Measurements from ENCODE around the gene CHRFAM7A.
"Not testable (repeated sequence)": the region's sequence is repeated elsewhere in the genome, so short reads cannot be mapped to it uniquely, and the experiment has no call there.

Gene CHRFAM7A

DNA sequence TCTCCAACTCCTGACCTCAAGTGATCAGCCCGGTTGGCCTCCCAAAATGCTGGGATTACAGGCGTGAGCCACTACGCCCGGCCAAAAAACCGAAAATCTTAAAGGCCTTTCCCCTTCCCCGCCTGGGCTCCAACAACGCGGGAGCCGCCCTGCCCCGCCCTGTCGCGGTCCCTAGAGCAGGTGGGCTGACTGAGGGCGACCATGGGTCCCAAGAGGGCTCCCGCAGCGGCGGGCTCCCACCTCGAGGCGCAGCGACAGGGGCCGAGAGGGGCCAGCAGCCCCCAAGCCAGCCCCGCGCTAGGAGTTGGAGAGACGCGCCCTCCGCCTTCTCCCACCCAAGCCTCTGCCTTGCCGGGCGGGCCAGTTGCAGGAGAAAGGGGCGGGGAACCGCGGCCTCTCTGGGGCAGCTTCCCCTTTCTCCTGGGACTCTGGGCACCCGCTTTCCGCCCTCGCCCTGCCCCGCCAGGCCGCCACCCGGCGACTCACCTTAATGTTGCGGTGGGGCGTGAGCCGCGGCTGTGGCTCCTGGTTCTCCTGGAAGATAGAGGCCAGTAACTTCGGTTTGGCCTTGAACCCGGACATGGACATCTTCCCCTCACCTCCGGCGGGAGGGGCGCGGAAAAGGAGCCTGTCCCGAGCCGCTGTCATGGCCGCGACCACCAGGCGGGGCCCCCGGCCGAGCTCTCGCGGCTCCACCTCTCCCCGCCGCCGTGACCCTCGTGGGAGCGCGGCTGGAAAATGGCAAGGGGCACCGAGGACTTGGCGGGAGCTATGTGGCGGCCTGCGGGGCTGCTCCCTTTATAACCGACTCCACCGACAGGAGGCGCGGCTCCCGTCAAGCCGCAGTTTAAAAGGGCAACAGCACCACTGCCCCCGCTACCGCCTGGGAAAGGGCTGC is at the start of gene CHRFAM7A:
Gene CHRFAM7A, minus strand, starts transcription at position 775 of the 898 bp plus-strand sequence. CDS start 10,189 bp downstream, outside the sequence.
- DNase-seq, result not testable (repeated sequence)

DNA sequence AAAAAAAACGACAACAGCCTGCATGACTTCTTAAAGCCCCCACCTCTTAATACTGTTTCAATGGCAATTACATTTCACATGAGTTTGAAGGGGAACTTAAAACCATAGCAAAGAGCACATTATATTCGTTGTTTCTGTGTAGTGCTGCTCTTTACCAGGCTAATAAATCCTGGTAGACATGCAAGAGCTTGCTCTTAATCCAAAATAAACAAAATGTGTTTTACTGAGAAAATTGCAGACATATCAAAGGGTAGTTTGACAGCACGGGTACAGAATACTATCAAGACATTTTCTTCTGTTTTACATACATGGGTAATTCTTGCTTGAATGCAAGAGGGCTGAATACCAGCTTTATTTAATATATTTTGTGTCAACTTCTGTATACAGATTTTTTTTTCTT is 45.0 kb upstream of the CHRFAM7A start:
- not testable (repeated sequence) for DNase-seq

DNA sequence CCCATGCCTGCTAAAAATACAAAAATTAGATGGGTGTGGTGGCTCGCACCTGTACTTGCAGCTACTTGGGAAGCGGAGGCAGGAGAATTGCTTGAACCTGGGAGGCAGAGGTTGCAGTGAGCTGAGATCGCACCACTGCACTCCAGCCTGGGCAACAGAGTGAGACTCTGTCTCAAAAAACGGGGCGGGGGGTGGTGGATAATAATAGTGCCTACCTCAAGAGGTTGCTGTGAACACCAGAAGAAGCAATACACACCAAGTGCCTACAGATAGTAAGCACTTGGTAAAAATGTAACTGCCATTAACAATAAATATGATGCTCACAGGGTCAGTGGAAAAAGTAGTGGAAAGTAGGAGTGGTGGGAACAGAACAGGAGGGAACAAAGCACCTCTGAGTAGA is 42.5 kb upstream of the CHRFAM7A start:
- not testable (repeated sequence) for DNase-seq

DNA sequence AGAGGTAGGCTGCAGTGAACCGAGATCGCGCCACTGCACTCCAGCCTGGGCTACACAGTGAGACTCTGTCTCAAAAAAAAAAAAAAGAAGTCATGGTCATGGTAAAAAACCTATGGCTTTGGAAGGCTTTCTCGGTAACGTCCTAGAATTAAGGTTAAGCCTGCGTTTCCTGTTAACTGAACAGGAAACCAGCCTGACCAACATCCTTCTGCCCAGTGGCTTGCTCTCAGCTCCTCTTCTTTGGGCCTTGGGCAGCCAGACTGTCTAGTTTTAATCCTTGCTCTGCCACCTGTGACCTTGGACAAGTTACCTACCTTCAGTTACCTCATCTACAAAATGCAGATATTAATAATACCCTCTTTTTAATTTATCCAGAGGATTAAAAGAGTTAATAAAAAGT is 27.4 kb upstream of the CHRFAM7A start:
- DNase-seq, result not testable (repeated sequence)

DNA sequence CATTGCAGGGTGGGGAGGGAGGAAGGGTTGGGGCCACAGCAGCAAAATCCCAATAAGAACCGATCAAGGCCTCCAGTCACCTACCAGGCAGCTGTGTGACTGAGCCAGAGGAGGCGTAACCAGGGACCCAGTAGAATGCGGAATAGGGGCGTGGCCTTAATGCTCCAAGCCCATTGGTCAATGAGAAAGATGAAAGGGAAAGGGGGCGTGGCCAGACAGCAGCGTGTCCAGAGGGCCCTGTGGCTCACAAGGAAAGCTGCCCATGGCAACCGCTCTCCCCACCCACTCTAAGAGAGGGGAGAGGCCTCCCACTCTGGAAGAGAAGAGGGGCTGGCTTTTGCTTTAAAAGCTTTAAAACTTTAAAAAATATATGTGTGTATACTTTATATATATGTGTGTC is 20.8 kb upstream of the CHRFAM7A start, which contains the start of gene GOLGA8R:
Gene GOLGA8R, minus strand, starts transcription at position 101 of the 400 bp plus-strand sequence. Its CDS starts 98 bp downstream, at position 3.
- DNase-seq, result not testable (repeated sequence)

DNA sequence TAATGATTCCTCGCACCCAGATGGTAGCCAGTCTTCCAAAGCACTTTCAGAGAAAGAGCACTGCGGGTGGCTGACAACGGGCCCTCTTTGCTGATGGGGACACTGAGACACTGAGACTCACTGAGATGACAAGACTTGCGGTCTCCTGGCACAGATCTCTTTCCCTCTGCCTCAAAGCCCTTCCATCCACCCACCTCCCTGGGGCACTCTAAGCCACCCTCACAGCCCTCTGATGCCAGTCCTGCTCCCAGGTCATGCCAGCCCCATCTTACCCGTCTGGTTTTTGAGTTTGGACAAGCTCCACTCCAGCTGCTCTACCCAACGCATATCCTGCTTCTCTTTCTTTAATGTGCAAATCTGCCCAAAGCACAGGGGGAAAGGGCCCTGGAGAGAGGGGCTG is 14.3 kb upstream of the CHRFAM7A start:
- not testable (repeated sequence) for DNase-seq

DNA sequence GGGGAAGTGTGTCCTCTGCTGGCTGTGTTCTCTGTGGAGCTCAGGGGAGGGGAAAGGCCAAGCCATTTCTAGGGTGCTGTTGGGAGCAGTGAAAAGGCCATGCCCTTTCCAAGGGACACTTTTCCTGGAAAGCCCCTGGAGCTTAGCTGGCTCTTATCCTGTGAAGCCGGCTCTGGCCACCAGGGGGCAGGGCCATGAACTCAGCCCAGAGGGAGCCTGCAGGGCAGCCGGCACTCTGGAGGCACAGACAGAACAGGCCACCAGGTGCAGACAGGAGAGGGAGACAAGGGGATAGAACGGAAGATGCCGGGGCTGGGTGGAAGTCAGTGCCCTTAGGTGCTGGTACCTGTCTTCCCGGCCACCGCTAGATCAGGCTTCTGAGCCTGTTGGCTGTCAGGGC is 5.6 kb upstream of the CHRFAM7A start:
- peak; percentile 19 to 65 for DNase-seq

DNA sequence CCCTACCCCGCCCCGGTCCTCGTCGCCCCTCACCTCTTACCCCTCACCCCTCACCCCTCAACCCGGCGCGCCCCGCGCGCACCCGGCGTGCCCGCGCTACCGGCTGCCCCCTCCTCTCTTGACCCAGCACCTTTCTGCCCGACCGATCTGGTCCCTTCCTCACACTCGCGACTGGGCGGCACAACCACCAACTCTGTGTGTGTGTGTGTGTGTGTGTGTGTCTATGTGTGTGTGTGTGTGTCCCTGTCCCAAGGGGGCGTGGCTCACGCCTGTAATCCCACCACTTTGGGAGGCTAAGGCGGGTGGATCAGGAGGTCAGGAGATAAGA is 288 bp upstream of the CHRFAM7A start:
- DNase-seq, result not testable (repeated sequence)

DNA sequence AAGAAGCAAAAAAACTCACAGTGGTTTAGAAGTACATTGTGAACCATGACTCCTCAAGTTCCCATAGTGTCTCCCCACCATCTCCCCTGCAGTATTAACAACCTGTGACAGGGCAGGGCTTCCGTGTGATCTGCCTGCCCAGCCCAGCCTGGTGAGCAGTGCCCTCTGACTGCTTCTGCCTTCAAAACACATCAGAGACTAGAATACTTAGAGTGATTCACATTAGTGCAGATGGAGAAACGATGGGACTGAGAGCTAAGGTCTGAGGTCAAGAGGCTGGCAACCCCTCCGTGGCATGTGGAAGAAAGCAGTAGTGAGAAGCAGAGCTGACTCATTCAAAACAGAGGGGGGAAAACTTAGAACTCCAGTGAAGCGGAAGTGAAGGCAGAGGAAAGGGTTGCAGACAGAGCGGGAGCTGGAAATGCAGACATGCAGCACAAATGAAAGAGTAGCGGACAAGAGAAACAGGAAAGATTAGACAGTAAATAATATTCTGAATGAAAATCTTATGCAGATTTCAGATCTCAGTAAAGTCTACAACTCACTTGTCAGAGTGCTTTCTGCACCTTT is 6.9 kb downstream of the CHRFAM7A start:
- DNase-seq, result not testable (repeated sequence)

DNA sequence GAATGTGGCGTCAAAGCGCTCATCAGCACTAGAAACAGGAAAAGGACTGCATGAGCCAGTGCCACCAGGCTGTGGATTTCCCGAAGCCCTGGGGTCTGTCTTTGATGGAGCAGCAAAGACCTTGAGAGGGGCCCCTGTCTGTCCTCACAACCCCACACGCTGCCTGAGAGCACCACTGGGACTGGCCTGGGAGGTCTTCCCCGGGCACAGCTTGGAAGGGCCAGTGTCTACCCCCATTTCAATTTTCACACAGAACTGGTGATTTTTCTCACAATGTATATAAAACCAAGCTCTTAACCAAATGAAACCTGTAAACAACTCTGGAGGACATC is 16.3 kb downstream of the CHRFAM7A start:
- DNase-seq, result not testable (repeated sequence)

DNA sequence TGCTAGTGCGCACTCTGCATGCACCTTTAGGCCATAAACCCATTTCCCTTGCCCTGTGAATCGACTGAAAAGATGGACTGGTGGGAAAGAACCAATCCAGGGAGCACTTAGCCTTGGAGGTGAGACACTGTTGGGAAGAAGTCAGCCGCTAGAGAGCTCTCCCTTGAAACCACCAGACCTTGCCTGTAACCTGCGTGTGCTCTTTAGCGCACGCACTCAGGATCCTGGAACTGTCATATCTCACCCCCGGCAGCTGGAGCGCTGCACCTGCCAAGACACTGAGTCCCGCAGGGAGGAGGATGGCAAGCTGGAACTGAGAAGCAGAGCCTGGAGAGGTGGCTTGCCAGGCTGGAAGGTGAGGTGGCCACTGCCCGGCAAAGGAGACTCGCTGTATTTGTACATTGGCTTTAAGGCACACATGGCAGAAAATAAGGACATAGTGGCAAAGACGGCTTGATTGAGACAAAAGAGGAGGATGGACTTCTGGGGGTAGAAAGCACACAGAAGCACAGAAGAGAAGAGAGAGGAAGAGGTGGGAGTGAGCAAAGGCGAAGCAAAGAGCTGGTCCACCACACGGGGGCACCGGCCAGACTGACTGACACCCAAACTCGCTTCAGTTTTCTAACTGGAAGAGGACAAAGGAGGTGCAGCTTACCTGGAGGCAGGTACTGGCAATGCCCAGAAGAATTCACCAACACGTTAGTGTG is 16.8 kb downstream of the CHRFAM7A start:
- DNase-seq, result not testable (repeated sequence)

DNA sequence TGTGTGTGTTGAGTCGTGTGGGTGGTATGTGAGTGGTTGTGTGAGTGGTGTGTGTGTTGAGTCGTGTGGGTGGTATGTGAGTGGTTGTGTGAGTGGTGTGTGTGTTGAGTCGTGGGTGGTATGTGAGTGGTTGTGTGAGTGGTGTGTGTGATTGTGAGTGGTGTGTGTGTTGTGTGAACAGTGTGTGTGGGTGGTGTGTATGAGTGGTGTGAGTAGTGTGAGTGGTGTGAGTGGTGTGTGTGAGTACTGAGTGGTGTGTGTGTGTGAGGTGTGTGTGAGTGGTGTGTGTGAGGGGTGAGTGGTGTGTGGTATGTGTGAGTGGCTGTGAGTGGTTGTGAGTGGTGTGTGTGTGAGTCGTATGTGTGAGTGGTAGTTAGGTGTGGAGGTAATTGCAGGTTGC is 17.5 kb downstream of the CHRFAM7A start:
- not testable (repeated sequence) for DNase-seq

DNA sequence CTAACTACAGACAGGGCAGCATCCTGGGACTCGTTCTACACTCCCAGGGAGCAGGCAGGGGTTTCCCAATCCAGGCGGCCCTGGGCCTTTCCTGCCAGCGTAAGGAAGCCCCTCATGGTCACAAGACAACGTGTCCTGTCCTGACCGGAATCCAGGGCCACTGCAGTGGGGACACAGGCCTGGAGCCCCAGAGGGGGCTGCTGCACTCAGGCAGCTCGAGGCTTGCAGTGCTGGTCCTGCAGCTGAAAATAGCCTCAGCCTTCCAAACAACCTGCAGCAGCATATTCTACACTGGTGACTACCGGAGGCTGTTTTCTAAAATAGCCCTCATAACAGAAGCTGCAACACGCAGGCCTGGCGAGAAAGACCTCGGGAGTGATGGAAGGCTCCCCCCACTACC is 18.5 kb downstream of the CHRFAM7A start:
- DNase-seq, result not testable (repeated sequence)

DNA sequence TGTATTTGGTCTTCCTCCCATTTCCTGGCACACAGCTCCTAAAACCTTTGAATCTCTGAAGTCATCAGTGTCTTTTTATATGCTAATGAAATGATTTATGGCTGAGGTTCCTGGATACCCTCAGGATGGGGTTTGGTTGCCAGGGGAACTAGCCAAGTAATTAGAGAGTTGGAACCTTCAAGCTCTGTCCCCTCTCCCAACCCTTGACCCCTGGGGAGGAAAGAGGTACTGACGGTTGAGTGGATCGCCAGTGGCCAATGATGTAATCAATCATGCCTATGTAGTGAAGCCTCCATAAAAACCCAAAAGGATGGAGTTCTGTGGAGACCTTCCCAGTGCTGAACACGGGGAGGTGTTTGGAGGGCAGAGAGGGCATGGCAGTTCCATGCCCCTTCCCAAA is 25.1 kb downstream of the CHRFAM7A start:
- not testable (repeated sequence) for DNase-seq

DNA sequence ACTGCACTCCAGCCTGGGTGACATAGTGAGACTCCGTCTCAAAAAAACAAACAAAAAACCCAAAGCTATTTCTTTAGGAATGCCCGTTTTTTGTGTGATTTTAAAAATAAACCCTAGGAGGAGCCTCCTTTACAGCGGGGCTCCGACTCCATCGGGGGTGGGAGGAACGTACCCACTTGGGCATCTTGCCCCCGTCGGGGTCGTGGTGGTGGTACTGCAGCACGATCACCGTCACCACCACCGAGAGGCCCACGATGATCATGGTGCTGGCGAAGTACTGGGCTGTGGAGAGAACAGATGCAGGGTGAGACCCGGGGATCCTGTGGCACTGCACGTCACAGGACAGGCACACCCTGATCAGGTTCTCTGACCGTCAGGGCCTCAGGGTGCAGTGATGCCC is 26.1 kb downstream of the CHRFAM7A start:
- not testable (repeated sequence) for DNase-seq

DNA sequence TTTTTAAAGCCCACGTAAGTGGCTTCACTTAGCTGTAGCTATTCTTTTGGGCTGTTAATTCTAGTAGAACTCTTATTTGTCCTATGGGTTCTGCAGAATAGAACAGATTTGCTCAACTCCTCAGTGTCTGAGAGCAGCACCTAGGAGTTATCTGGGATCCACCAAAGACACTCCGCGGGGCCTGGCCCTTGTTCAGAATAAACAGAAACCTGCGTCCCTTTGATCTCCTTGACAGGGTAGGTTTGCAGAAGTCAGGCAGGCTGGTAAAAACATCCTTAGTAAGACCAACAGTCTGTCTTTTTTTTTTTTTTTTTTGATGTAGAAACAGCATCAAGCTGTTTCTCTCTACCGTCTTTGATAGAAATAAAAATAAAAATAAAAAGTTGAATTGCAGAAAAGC is 31.9 kb downstream of the CHRFAM7A start:
- not testable (repeated sequence) for DNase-seq

DNA sequence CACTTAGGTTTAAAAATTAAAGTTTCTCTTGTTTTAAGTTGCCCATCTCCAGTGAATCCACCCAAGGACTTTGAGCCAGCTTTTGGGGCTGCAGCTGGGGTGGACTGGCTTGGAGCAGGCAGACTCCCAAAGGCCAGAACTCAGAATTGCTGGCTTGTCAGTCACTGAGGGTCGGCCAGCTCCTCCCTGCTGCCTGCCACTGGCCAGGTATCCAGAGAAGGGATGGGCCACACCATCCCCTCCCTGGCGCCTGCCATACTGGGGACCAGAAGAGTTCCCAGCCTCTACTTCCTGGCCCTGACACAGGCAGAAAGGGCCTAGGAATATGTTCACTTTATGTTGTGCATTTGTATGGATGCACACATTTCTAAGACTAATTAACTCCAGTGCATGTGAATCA is 32.4 kb downstream of the CHRFAM7A start:
- not testable (repeated sequence) for DNase-seq

DNA sequence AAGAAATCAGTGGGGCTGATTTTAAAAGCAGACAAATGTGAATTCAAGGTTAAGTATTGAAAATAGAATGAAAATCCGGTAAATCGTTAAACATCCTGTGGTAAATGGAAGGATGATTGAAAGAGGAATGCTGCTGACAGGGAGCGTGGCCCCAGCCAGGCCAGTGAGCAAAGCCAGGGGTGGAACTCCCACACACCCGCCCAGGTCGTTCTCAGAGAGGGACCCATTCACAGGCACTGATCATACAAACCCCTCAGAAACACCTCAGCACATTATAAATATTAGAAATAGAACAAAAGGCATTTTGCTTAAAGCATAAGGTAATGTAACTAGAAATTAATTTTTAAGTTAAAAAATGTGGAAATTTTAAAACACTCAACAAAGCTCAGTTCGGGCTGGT is 38.3 kb downstream of the CHRFAM7A start:
- DNase-seq, result not testable (repeated sequence)

DNA sequence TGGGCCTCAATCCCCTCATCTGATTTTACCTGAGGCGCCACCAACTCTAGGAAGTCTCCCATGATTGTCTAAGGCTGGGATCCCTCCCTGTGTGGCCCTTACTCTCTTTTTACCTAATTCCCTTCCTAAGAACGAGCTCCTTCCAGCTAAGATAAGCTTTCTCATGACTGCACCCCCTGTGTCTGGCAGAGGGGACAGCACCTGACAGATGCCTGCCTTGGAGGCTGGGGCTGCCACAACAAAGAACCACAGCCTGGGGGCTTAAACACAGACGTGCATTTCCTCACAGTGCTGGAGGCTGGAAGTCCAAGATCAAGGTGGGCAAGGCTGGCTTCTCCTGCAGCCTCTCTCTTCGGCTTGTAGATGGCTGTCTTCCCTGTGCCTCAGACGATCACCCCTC is 43.5 kb downstream of the CHRFAM7A start:
- not testable (repeated sequence) for DNase-seq

DNA sequence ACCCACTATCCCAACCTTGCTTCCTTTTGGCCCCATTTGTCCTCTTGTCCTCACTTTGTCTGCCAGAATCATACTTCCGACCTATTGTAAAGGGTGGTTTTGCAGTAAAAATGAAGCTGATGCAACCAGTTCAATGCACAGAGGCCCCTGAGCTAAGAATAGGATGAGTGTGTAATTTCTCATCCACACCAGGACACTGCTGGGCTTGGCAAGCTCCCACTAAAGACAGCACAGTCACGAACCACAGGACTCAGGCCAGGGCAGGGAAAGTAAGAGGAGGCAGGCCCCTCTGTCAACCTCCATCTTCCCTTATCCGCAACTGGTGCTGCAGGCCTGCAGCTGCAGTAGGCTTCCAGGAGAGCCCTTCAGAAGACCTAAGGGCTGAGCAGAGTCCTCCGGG is 56.8 kb downstream of the CHRFAM7A start:
- not testable (repeated sequence) for DNase-seq

DNA sequence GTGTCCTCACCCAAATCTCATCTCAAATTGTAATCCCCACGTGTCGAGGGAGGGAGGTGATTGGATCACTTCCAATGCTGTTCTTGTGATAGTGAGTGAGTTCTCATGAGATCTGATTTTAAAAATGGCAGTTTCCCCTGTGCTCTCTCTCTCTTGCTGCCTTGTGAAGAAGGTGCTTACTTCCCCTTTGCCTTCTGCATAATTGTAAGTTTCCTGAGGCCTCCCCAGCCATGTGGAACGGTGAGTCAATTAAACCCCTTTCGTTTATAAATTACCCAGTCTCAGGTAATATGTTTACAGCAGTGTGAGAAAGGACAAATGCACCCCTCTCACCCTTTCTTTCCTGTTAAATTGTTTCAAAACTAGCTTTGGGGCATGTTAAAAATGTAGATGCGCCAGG is 59.2 kb downstream of the CHRFAM7A start:
- DNase-seq, result not testable (repeated sequence)

DNA sequence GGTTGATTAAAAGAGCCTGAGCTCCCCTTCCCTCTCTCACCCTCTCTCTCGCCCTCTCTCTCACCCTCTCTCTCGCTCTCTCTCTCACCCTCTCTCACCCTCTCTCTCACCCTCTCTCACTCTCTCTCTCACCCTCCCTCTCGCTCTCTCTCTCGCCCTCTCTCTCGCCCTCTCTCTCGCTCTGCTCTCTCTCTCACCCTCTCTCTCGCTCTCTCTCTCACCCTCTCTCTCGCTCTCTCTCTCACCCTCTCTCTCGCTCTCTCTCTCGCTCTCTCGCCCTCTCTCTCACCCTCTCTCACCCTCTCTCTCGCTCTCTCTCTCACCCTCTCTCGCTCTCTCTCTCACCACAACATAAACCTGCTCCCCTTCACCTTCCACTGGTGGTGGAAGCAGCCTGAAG is 67.2 kb downstream of the CHRFAM7A start:
- not testable (repeated sequence) for DNase-seq

DNA sequence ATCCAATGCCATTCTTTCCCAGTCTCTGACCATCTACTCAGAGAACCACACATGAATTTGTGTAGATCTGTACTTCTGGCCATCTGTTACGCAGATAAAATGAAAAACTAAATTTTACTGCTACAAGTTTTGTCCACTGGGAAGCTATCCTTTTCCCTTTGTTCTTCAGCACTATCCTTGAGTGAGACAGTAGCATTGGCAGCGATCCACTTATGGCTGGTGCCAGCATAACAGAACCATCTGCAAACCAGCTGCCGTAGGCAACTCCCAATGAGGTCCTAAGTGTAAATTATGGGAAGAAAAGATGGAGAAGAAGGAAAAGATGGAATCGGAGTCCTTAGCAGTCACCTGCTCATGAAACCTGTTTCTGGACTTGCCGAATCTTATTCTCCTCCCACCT is 72.3 kb downstream of the CHRFAM7A start:
- not testable (repeated sequence) for DNase-seq

DNA sequence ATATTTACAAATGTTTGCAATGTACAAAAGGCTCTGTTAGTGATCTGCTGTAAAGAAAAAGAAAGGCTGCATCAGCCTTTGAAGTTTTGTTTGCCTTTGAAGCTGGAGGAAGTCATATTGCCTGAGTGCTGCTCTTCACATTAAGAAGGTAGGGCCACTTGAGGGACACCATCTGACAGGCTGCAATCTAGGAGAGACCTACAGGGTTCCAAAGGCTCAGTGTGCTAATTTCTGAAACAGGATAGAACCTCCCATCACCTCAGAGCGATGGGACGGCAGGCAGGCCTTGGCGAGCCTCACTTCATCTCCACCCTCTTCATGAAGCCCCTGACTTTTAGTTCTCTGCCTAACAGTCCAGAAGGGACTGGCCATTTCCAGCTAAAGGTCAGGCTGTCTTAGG is 77.6 kb downstream of the CHRFAM7A start:
- DNase-seq, result not testable (repeated sequence)

Data from CD4-positive, alpha-beta T cell treated with Interferon alpha-2 for 1 hour (primary cell).